Neural progenitor cell (in vitro differentiated cells): ENCODE measurements around the gene SPCS2.

Experiments
- EZH2 ChIP-seq: fragments of 200-600 bp; sonication (generic); IDR thresholded peaks from 2 replicates; pipeline ENCODE4 v1.6.1; 2017; ENCODE audit warnings: antibody characterized with exemption, mild to moderate bottlenecking, moderate library complexity
- EZH2phosphoT487 ChIP-seq: fragments of 200-600 bp; sonication (generic); IDR thresholded peaks from 2 replicates; pipeline ENCODE4 v1.6.1; 2017; ENCODE audit warnings: antibody characterized with exemption
- TF ChIP-seq, protein P1 (sequence below): fragments of 200-600 bp; sonication (generic); IDR thresholded peaks from 2 replicates; pipeline ENCODE4 v1.5.1; 2017; ENCODE audit warnings: antibody characterized with exemption, mild to moderate bottlenecking

DNA sequence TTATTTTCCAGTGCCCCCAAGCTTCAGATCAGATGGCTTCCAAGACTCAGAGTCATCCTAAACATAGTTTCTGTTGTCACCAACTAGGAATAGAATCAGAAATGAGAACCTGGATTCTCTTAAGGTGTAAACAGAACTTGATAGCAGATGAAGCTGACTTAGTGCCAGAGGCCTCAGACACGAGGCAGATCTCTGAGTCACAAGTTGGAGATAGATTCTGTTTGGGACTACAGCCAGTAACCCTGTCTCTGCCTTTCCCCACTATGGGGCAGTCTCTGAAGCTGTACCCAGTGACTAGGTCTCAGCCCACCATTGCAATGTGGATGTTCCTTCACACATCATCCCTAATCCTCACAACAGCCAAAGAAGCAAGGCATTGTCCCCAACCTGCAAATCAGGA, 65.1 kb downstream of the SPCS2 start:
- TF ChIP-seq, protein P1, sequence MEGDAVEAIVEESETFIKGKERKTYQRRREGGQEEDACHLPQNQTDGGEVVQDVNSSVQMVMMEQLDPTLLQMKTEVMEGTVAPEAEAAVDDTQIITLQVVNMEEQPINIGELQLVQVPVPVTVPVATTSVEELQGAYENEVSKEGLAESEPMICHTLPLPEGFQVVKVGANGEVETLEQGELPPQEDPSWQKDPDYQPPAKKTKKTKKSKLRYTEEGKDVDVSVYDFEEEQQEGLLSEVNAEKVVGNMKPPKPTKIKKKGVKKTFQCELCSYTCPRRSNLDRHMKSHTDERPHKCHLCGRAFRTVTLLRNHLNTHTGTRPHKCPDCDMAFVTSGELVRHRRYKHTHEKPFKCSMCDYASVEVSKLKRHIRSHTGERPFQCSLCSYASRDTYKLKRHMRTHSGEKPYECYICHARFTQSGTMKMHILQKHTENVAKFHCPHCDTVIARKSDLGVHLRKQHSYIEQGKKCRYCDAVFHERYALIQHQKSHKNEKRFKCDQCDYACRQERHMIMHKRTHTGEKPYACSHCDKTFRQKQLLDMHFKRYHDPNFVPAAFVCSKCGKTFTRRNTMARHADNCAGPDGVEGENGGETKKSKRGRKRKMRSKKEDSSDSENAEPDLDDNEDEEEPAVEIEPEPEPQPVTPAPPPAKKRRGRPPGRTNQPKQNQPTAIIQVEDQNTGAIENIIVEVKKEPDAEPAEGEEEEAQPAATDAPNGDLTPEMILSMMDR, result no peak
- TF ChIP-seq EZH2phosphoT487, result no peak
- TF ChIP-seq EZH2, result no peak
